ENCODE data around the gene C17orf107.

The C17orf107 gene

DNA sequence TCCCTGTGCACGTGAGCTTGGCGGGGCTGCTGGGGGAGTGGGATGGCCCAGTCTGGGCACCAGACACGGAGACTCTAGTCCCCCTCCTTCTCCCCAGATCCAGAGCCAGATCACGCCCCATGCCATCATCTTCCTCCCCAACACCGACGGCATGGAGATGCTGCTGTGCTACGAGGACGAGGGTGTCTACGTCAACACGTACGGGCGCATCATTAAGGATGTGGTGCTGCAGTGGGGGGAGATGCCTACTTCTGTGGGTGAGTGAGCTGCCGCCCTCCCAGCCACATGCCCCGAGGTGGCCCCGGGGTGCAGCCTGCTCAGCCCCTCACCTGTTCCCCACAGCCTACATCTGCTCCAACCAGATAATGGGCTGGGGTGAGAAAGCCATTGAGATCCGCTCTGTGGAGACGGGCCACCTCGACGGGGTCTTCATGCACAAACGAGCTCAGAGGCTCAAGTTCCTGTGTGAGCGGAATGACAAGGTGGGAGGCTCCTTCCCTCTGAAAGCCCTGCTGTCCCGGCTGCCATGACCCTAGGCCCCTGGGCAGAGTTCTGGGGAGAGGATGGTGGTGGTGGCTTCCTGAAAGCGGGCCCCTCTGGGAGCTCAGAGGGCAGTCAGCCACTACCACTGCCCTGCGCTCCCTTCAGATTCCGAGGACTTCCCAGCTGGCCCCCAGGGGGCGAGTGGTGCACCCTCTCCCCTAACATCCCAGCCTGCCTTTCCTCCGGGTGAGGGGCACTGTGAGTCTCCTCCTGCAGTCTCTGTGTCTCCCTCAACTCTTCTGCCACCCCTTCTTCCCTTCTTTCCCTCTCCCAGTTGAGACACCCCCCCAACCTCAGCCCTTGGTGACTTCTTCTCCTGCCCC lies 2.8 kb upstream of the C17orf107 start:
- Histone ChIP-seq H3K36me3 (replicated peaks; ENCODE audit: low read depth, low read length) (peaks cover 7% of the 10 kb centered on the region), H3K9me3 (ENCODE audit: insufficient read depth, low read length) (no peaks in the 10 kb centered on the region), H3K4me2 (ENCODE audit: low read length) (no peak overlapping the region), H4K20me1 (ENCODE audit: insufficient read depth, low read length) (no peaks in the 10 kb centered on the region), H3K79me2 (ENCODE audit: low read length) (no peaks in the 10 kb centered on the region), H3K4me3 (ENCODE audit: low read length) (no peak overlapping the region), H2AFZ (ENCODE audit: low read depth, low read length) (no peak overlapping the region), H3K27ac (ENCODE audit: low read length) (no peak overlapping the region), H3K27me3 (ENCODE audit: low read depth, low read length) (no peaks in the 10 kb centered on the region), H3K4me1 (ENCODE audit: low read length) (peaks cover 12% of the 10 kb centered on the region), H3K9ac (ENCODE audit: low read length) (no peak overlapping the region)
- no peak for TF ChIP-seq EZH2phosphoT487 (IDR thresholded peaks at IDR 0.05; ENCODE audit: low read depth)
- TF ChIP-seq, protein P1, sequence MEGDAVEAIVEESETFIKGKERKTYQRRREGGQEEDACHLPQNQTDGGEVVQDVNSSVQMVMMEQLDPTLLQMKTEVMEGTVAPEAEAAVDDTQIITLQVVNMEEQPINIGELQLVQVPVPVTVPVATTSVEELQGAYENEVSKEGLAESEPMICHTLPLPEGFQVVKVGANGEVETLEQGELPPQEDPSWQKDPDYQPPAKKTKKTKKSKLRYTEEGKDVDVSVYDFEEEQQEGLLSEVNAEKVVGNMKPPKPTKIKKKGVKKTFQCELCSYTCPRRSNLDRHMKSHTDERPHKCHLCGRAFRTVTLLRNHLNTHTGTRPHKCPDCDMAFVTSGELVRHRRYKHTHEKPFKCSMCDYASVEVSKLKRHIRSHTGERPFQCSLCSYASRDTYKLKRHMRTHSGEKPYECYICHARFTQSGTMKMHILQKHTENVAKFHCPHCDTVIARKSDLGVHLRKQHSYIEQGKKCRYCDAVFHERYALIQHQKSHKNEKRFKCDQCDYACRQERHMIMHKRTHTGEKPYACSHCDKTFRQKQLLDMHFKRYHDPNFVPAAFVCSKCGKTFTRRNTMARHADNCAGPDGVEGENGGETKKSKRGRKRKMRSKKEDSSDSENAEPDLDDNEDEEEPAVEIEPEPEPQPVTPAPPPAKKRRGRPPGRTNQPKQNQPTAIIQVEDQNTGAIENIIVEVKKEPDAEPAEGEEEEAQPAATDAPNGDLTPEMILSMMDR (IDR thresholded peaks at IDR 0.05; ENCODE audit: low read depth, low read length), result no peak

DNA sequence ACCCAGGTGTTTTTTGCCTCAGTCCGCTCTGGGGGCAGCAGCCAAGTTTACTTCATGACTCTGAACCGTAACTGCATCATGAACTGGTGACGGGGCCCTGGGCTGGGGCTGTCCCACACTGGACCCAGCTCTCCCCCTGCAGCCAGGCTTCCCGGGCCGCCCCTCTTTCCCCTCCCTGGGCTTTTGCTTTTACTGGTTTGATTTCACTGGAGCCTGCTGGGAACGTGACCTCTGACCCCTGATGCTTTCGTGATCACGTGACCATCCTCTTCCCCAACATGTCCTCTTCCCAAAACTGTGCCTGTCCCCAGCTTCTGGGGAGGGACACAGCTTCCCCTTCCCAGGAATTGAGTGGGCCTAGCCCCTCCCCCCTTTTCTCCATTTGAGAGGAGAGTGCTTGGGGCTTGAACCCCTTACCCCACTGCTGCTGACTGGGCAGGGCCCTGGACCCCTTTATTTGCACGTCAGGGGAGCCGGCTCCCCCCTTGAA lies 2.1 kb upstream of the C17orf107 start:
- Histone ChIP-seq H3K27ac (ENCODE audit: low read length) (no peak overlapping the region), H3K4me3 (ENCODE audit: low read length) (no peak overlapping the region), H3K9me3 (ENCODE audit: insufficient read depth, low read length) (no peaks in the 10 kb centered on the region), H3K36me3 (replicated peaks; ENCODE audit: low read depth, low read length) (peaks cover 3% of the 10 kb centered on the region), H2AFZ (ENCODE audit: low read depth, low read length) (no peak overlapping the region), H4K20me1 (ENCODE audit: insufficient read depth, low read length) (no peaks in the 10 kb centered on the region), H3K4me1 (ENCODE audit: low read length) (peaks cover 5% of the 10 kb centered on the region), H3K27me3 (ENCODE audit: low read depth, low read length) (no peaks in the 10 kb centered on the region), H3K9ac (ENCODE audit: low read length) (no peak overlapping the region), H3K79me2 (ENCODE audit: low read length) (no peaks in the 10 kb centered on the region), H3K4me2 (ENCODE audit: low read length) (no peak overlapping the region)
- TF ChIP-seq, protein P1 (IDR thresholded peaks at IDR 0.05; ENCODE audit: low read depth, low read length), result no peak
- no peak for TF ChIP-seq EZH2phosphoT487 (IDR thresholded peaks at IDR 0.05; ENCODE audit: low read depth)

DNA sequence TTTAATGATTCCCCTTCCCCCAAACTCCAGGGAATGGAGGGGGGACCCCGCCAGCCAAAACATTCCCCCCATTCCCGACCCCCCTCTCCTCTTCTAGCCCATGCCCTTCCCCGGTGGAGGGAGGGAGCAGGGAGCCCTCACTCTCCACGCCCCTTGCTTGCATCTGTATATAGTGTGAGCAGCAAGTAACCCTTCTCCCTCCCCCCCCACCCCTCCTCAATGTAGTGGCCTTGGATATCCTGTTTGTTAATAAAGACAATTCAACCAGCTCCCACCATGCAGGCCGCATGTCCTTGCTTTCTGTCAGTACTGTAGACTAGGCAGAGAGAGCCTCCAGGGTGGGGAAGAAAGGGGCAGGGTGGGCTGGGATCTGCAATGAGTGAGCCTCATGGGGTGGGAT lies 1.6 kb upstream of the C17orf107 start:
- no peaks in the 10 kb centered on the region for H3K36me3 ChIP-seq (replicated peaks; ENCODE audit: low read depth, low read length)
- no peaks in the 10 kb centered on the region for H3K9me3 ChIP-seq (ENCODE audit: insufficient read depth, low read length)
- H3K79me2 ChIP-seq (ENCODE audit: low read length), result no peaks in the 10 kb centered on the region
- no peak overlapping the region for H3K4me3 ChIP-seq (ENCODE audit: low read length)
- no peak overlapping the region for H3K27ac ChIP-seq (ENCODE audit: low read length)
- H3K27me3 ChIP-seq (ENCODE audit: low read depth, low read length), result no peaks in the 10 kb centered on the region
- H3K4me2 ChIP-seq (ENCODE audit: low read length), result no peak overlapping the region
- TF ChIP-seq, protein P1 (IDR thresholded peaks at IDR 0.05; ENCODE audit: low read depth, low read length), result no peak
- no peak for TF ChIP-seq EZH2phosphoT487 (IDR thresholded peaks at IDR 0.05; ENCODE audit: low read depth)
- peaks cover under 1% of the 10 kb centered on the region; the same call in 1 of the 2 replicates for H3K4me1 ChIP-seq (ENCODE audit: low read length)
- no peaks in the 10 kb centered on the region for H4K20me1 ChIP-seq (ENCODE audit: insufficient read depth, low read length)
- H3K9ac ChIP-seq (ENCODE audit: low read length), result no peak overlapping the region
- H2AFZ ChIP-seq (ENCODE audit: low read depth, low read length), result no peak overlapping the region

DNA sequence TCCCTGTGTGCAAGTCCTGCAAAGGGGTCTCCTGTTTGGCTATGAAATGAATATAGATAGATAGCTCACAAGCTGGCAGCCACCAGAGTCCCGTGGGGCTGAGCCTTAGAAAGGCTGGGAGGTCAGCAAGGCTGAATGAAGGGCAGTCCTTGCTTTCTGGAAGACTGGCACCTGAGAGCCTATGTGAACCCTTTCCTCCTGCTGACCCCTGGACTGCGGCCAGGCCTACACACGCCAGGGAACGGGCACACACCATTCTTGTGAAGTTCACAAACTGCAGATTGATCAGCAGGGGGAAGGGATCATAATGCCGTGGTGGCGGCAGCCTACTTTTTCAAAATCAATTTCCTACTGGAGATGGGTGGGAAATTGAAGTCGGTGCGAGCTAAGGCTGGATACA lies 985 bp upstream of the C17orf107 start:
- no peak overlapping the region for H3K4me3 ChIP-seq (ENCODE audit: low read length)
- no peaks in the 10 kb centered on the region for H3K9me3 ChIP-seq (ENCODE audit: insufficient read depth, low read length)
- no peaks in the 10 kb centered on the region for H3K36me3 ChIP-seq (replicated peaks; ENCODE audit: low read depth, low read length)
- TF ChIP-seq EZH2phosphoT487 (IDR thresholded peaks at IDR 0.05; ENCODE audit: low read depth), result no peak
- TF ChIP-seq, protein P1 (IDR thresholded peaks at IDR 0.05; ENCODE audit: low read depth, low read length), result no peak
- no peaks in the 10 kb centered on the region for H3K27me3 ChIP-seq (ENCODE audit: low read depth, low read length)
- H3K27ac ChIP-seq (ENCODE audit: low read length), result no peak overlapping the region
- H3K4me2 ChIP-seq (ENCODE audit: low read length), result no peak overlapping the region
- H3K9ac ChIP-seq (ENCODE audit: low read length), result no peak overlapping the region
- H3K79me2 ChIP-seq (ENCODE audit: low read length), result no peaks in the 10 kb centered on the region
- H2AFZ ChIP-seq (ENCODE audit: low read depth, low read length), result no peak overlapping the region
- peaks cover 6% of the 10 kb centered on the region for H3K4me1 ChIP-seq (ENCODE audit: low read length)
- no peaks in the 10 kb centered on the region for H4K20me1 ChIP-seq (ENCODE audit: insufficient read depth, low read length)
